ENCODE results near the gene LY6G5B. TPM values are rescaled to one million over a fixed set of nuclear protein-coding genes. Genes with fewer than 3 reads are reported as not detected.
A peak's percentile ranks its signal among the peaks of the same experiment; 100 is the strongest.

Gene LY6G5B
- total and polyA plus RNA-seq, 10 donors: 3.0 to 25.3 (median 14.7) TPM

GRCh38 chr6:31712296-31712695 is 42.5 kb downstream of the LY6G5B start:
- TF ChIP-seq POLR2A (IDR thresholded peaks at IDR 0.05): no peak
- TF ChIP-seq CTCF (IDR thresholded peaks at IDR 0.05 in 8 of 11, conservative IDR thresholded peaks at IDR 0.05 in 3 of 11): peak in 4 of 11 experiments; percentile 13 to 39 (median 25)
- H3K27ac ChIP-seq: no peak overlapping the region
- no peaks in the 10 kb centered on the region for H3K9me3 ChIP-seq
- no peak overlapping the region for H3K4me3 ChIP-seq
- no peak for DNase-seq
- 61 to 79% (median 67%) methylated on average over 8 of the region's 8 CpGs for WGBS, 5 donors
- H3K4me1 ChIP-seq: peaks cover 0 to 20% (median 8%) of the 10 kb centered on the region in 6 donors
- intact Hi-C loops (cut with DNase I; ENCODE audit: low total_unique reads): no loop called here
- H3K27me3 ChIP-seq (replicated peaks in 1 of 7): no peaks in the 10 kb centered on the region
- no peaks in the 10 kb centered on the region for H3K36me3 ChIP-seq

- no peak overlapping the region for H3K27ac ChIP-seq
- WGBS, 5 donors: 74 to 84% (median 83%) methylated on average over 4 of the region's 4 CpGs
These were observed 43.7 kb downstream of the LY6G5B start for GRCh38 chr6:31713465-31713864.

GRCh38 chr6:31713991-31714684 is 44.4 kb downstream of the LY6G5B start:
- no peaks in the 10 kb centered on the region for H3K27me3 ChIP-seq (replicated peaks in 1 of 7)
- no peak overlapping the region for H3K27ac ChIP-seq
- TF ChIP-seq CTCF (IDR thresholded peaks at IDR 0.05 in 8 of 11, conservative IDR thresholded peaks at IDR 0.05 in 3 of 11): no peak
- no peak for TF ChIP-seq POLR2AphosphoS5 (IDR thresholded peaks at IDR 0.05)
- no peak for TF ChIP-seq POLR2A (IDR thresholded peaks at IDR 0.05)
- H3K4me1 ChIP-seq: peaks cover 0 to 20% (median 8%) of the 10 kb centered on the region in 6 donors
- WGBS, 5 donors: 54 to 70% (median 60%) methylated on average over 5 of the region's 5 CpGs
- no peaks in the 10 kb centered on the region for H3K9me3 ChIP-seq
- intact Hi-C loops (cut with DNase I; ENCODE audit: low total_unique reads): no loop called here
- H3K36me3 ChIP-seq: no peaks in the 10 kb centered on the region
- H3K4me3 ChIP-seq: no peak overlapping the region
- no peak for DNase-seq

More at GRCh38 chr6:31713465-31713864, 43.7 kb downstream of the LY6G5B start:
- Histone ChIP-seq H3K4me1 (peaks cover 0 to 20% (median 8%) of the 10 kb centered on the region in 6 donors), H3K9me3 (no peaks in the 10 kb centered on the region), H3K4me3 (no peak overlapping the region), H3K27me3 (replicated peaks in 1 of 7) (no peaks in the 10 kb centered on the region), H3K36me3 (no peaks in the 10 kb centered on the region)
- intact Hi-C loops (cut with DNase I; ENCODE audit: low total_unique reads): no loop called here
- no peak for DNase-seq
- TF ChIP-seq CTCF (IDR thresholded peaks at IDR 0.05 in 8 of 11, conservative IDR thresholded peaks at IDR 0.05 in 3 of 11) (no peak), POLR2A (IDR thresholded peaks at IDR 0.05) (no peak), POLR2AphosphoS5 (IDR thresholded peaks at IDR 0.05) (no peak)

- peaks cover 0 to 17% (median 8%) of the 10 kb centered on the region in 6 donors for H3K4me1 ChIP-seq
- no peaks in the 10 kb centered on the region for H3K9me3 ChIP-seq
- no peak within 1 kb of the TSS for H3K27ac ChIP-seq
- WGBS, 5 donors: 75 to 89% (median 81%) methylated on average over 14 to 16 of the region's 16 CpGs
- no peak for DNase-seq
- TF ChIP-seq POLR2A (IDR thresholded peaks at IDR 0.05): no peak
- TF ChIP-seq CTCF (IDR thresholded peaks at IDR 0.05 in 8 of 11, conservative IDR thresholded peaks at IDR 0.05 in 3 of 11): no peak
- no peak for TF ChIP-seq POLR2AphosphoS5 (IDR thresholded peaks at IDR 0.05)
- intact Hi-C loops (cut with DNase I; ENCODE audit: low total_unique reads): no loop called here
- H3K36me3 ChIP-seq: no peaks in the 10 kb centered on the region
- no peak within 1 kb of the TSS for H3K4me3 ChIP-seq
- H3K27me3 ChIP-seq (replicated peaks in 1 of 7): no peaks in the 10 kb centered on the region
These were observed 45.5 kb downstream of the LY6G5B start, which contains the start of gene LY6G6D for GRCh38 chr6:31715022-31715958. TSS of gene LY6G6D (plus strand) at chr6:31715348. CDS start at chr6:31715356, 8 bp downstream.

Measured in spleen (tissue), 11 donors.